Keratinocyte (primary cell): Measurements from ENCODE around the gene SMARCD1.

Experiments
- EZH2 ChIP-seq: IDR thresholded peaks from one replicate; pipeline ENCODE4 v1.6.1; 2012; ENCODE audit warnings: inconsistent platforms, mild to moderate bottlenecking, low read length, moderate library complexity
- TF ChIP-seq, protein P1 (sequence below), 3 experiments: IDR thresholded peaks in 1 of 3; conservative IDR thresholded peaks in 1 of 3; optimal IDR thresholded peaks in 1 of 3; 2 replicates in 2 of 3; 3 replicates in 1 of 3; pipeline versions ENCODE3 to v1.5.1; 2011; ENCODE audit warnings: low read length in 3 of 3, mild to moderate bottlenecking in 3 of 3, moderate library complexity in 2 of 3, control low read depth in 1 of 3, inconsistent platforms in 1 of 3; ENCODE audit not compliant: insufficient read depth in 2 of 3; ENCODE audit errors: extremely low read depth in 1 of 3

DNA sequence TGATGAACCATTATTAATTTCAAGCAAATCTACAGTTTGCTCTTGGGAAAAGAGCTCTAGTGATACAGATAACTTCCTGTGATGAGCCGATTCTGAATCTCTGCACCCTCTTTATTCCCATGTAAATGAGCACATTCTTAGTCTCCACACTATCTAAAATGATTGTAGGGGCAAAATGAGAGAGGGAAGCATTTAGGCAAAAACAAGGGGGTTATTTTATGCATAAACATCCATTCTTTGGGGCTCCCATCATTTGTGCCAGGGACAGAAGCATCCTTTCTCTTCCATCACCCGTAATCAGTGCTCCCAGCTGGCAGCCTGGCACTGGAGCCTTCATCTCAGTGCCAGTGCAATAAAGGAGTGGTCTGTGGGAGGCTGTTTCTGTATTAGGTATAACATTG is 17.0 kb downstream of the SMARCD1 start:
- no peak for TF ChIP-seq EZH2
- TF ChIP-seq, protein P1, sequence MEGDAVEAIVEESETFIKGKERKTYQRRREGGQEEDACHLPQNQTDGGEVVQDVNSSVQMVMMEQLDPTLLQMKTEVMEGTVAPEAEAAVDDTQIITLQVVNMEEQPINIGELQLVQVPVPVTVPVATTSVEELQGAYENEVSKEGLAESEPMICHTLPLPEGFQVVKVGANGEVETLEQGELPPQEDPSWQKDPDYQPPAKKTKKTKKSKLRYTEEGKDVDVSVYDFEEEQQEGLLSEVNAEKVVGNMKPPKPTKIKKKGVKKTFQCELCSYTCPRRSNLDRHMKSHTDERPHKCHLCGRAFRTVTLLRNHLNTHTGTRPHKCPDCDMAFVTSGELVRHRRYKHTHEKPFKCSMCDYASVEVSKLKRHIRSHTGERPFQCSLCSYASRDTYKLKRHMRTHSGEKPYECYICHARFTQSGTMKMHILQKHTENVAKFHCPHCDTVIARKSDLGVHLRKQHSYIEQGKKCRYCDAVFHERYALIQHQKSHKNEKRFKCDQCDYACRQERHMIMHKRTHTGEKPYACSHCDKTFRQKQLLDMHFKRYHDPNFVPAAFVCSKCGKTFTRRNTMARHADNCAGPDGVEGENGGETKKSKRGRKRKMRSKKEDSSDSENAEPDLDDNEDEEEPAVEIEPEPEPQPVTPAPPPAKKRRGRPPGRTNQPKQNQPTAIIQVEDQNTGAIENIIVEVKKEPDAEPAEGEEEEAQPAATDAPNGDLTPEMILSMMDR (optimal IDR thresholded peaks at IDR 0.05 in 1 of 3, IDR thresholded peaks at IDR 0.05 in 1 of 3, conservative IDR thresholded peaks at IDR 0.05 in 1 of 3; ENCODE audit: extremely low read depth in 1 of 3, insufficient read depth in 2 of 3, low read length in 3 of 3) = no peak
